Measurements from ENCODE around the gene SYT7.

GRCh38 chr11:61518032-61518795 is 62.7 kb downstream of the SYT7 start:
- no peak for TF ChIP-seq EZH2 (IDR thresholded peaks at IDR 0.05; ENCODE audit: borderline replicate concordance, low read depth, low read length, severe bottlenecking)
- no peak for TF ChIP-seq CTCF (IDR thresholded peaks at IDR 0.05; ENCODE audit: borderline replicate concordance, extremely low read depth, low read length, poor library complexity, severe bottlenecking)

Measured in DND-41 (cell line).